Muscle layer of colon (tissue), 2 donors: ENCODE measurements around the gene RALGPS1.
A peak's percentile ranks its signal among the peaks of the same experiment; 100 is the strongest.

ENCODE experiments used
- H3K27ac ChIP-seq: one replicate; pipeline ENCODE4 v1.7.0; 2013; ENCODE audit warnings: low read depth, mild to moderate bottlenecking, low read length, moderate library complexity
- H3K27me3 ChIP-seq, 2 donors: one replicate each; pipeline ENCODE4 v1.7.0; 2013; ENCODE audit warnings: low read length in 2 of 2, mild to moderate bottlenecking in 2 of 2; ENCODE audit not compliant: insufficient read depth in 2 of 2, control insufficient read depth in 1 of 2
- H3K36me3 ChIP-seq: one replicate; pipeline ENCODE4 v1.7.0; 2013; ENCODE audit warnings: mild to moderate bottlenecking, low read length; ENCODE audit not compliant: insufficient read depth
- H3K4me1 ChIP-seq: one replicate; pipeline ENCODE4 v1.7.0; 2013; ENCODE audit warnings: mild to moderate bottlenecking, low read length; ENCODE audit not compliant: insufficient read depth
- H3K4me3 ChIP-seq, 2 donors: one replicate each; pipeline ENCODE4 v1.7.0; 2013; ENCODE audit warnings: low read length in 2 of 2, low read depth in 1 of 2, mild to moderate bottlenecking in 1 of 2, moderate library complexity in 1 of 2
- H3K9ac ChIP-seq: one replicate; pipeline ENCODE4 v1.7.0; 2013; ENCODE audit warnings: low read length
- H3K9me3 ChIP-seq: one replicate; pipeline ENCODE4 v1.7.0; 2013; ENCODE audit warnings: mild to moderate bottlenecking, low read length
- donor health status: abdominal sarcoma.
- donor health status: Adenocarcinoma of cecum.

The RALGPS1 gene

GRCh38 chr9:127102788-127103187 lies 188.2 kb downstream of the RALGPS1 start:
- no peaks in the 10 kb centered on the region for H3K27me3 ChIP-seq
- H3K4me3 ChIP-seq: no peak overlapping the region
- no peak overlapping the region for H3K27ac ChIP-seq
- peaks cover 88% of the 10 kb centered on the region for H3K4me1 ChIP-seq
- peaks cover 42% of the 10 kb centered on the region for H3K36me3 ChIP-seq
- H3K9ac ChIP-seq: no peak overlapping the region
- no peaks in the 10 kb centered on the region for H3K9me3 ChIP-seq

- Histone ChIP-seq H3K27ac (no peak overlapping the region), H3K27me3 (no peaks in the 10 kb centered on the region), H3K9ac (no peak overlapping the region), H3K36me3 (peaks cover 31% of the 10 kb centered on the region), H3K4me3 (no peak overlapping the region), H3K4me1 (peaks cover 89% of the 10 kb centered on the region), H3K9me3 (no peaks in the 10 kb centered on the region)
Observed at GRCh38 chr9:127104581-127105311, 190.2 kb downstream of the RALGPS1 start.

GRCh38 chr9:127105805-127106465 lies 191.4 kb downstream of the RALGPS1 start:
- peak overlapping the region; percentile 52 for H3K27ac ChIP-seq
- H3K9me3 ChIP-seq: no peaks in the 10 kb centered on the region
- peaks cover 31% of the 10 kb centered on the region for H3K36me3 ChIP-seq
- H3K4me3 ChIP-seq: no peak overlapping the region
- H3K27me3 ChIP-seq: no peaks in the 10 kb centered on the region
- no peak overlapping the region for H3K9ac ChIP-seq
- H3K4me1 ChIP-seq: peaks cover 87% of the 10 kb centered on the region

GRCh38 chr9:127106466-127106855 lies 191.9 kb downstream of the RALGPS1 start:
- Histone ChIP-seq H3K27ac (peak overlapping the region; percentile 52), H3K4me1 (peaks cover 87% of the 10 kb centered on the region)

GRCh38 chr9:127107171-127107928 lies 192.8 kb downstream of the RALGPS1 start:
- no peaks in the 10 kb centered on the region for H3K27me3 ChIP-seq
- H3K9me3 ChIP-seq: no peaks in the 10 kb centered on the region
- peaks cover 87% of the 10 kb centered on the region for H3K4me1 ChIP-seq
- peak overlapping the region; percentile 52 for H3K27ac ChIP-seq
- H3K9ac ChIP-seq: no peak overlapping the region
- H3K36me3 ChIP-seq: peaks cover 31% of the 10 kb centered on the region
- H3K4me3 ChIP-seq: no peak overlapping the region

More at GRCh38 chr9:127106466-127106855, 191.9 kb downstream of the RALGPS1 start:
- Histone ChIP-seq H3K36me3 (peaks cover 31% of the 10 kb centered on the region), H3K9me3 (no peaks in the 10 kb centered on the region), H3K9ac (no peak overlapping the region), H3K4me3 (no peak overlapping the region), H3K27me3 (no peaks in the 10 kb centered on the region)

- Histone ChIP-seq H3K4me3 (no peak overlapping the region), H3K4me1 (peaks cover 92% of the 10 kb centered on the region), H3K9me3 (no peaks in the 10 kb centered on the region), H3K27me3 (no peaks in the 10 kb centered on the region), H3K36me3 (peaks cover 25% of the 10 kb centered on the region), H3K9ac (no peak overlapping the region), H3K27ac (peak overlapping the region; percentile 54)
Observed at GRCh38 chr9:127107929-127108876, 193.6 kb downstream of the RALGPS1 start.

- Histone ChIP-seq H3K4me3 (no peak overlapping the region), H3K9me3 (no peaks in the 10 kb centered on the region), H3K9ac (no peak overlapping the region), H3K4me1 (peaks cover 91% of the 10 kb centered on the region), H3K27ac (peak overlapping the region; percentile 54), H3K27me3 (no peaks in the 10 kb centered on the region), H3K36me3 (peaks cover 21% of the 10 kb centered on the region)
Observed at GRCh38 chr9:127109212-127109711, 194.7 kb downstream of the RALGPS1 start.

- Histone ChIP-seq H3K4me3 (peak overlapping the region in 1 of 2 donors; percentile 0), H3K27me3 (no peaks in the 10 kb centered on the region), H3K36me3 (no peaks in the 10 kb centered on the region), H3K4me1 (peaks cover 77% of the 10 kb centered on the region), H3K27ac (peak overlapping the region; percentile 57), H3K9me3 (no peaks in the 10 kb centered on the region), H3K9ac (no peak overlapping the region)
Observed at GRCh38 chr9:127112056-127112455, 197.5 kb downstream of the RALGPS1 start.

GRCh38 chr9:127112735-127113161 lies 198.2 kb downstream of the RALGPS1 start:
- Histone ChIP-seq H3K36me3 (no peaks in the 10 kb centered on the region), H3K9me3 (no peaks in the 10 kb centered on the region), H3K27ac (peak overlapping the region; percentile 57), H3K9ac (no peak overlapping the region), H3K4me1 (peaks cover 73% of the 10 kb centered on the region), H3K4me3 (peak overlapping the region in 1 of 2 donors; percentile 0), H3K27me3 (no peaks in the 10 kb centered on the region)

- Histone ChIP-seq H3K4me3 (no peak overlapping the region), H3K9me3 (no peaks in the 10 kb centered on the region), H3K36me3 (peaks cover 1% of the 10 kb centered on the region), H3K4me1 (peaks cover 73% of the 10 kb centered on the region), H3K27me3 (no peaks in the 10 kb centered on the region), H3K9ac (no peak overlapping the region), H3K27ac (peak overlapping the region; percentile 42)
Observed at GRCh38 chr9:127113191-127113972, 198.8 kb downstream of the RALGPS1 start.
